BE2C (cell line): ENCODE measurements around the gene DDX4.
"Not testable (repeated sequence)": the region's sequence is repeated elsewhere in the genome, so short reads cannot be mapped to it uniquely, and the experiment has no call there.

Experiments
- DNase-seq: peaks from one replicate; pipeline ENCODE4 v3.0.0-alpha.2; 2020
- H3K27me3 ChIP-seq: fragments of 250-450 bp; sonication (Bioruptor Pico); 2 replicates; pipeline ENCODE4 v1.5.1; 2020; ENCODE audit warnings: mild to moderate bottlenecking
- H3K36me3 ChIP-seq: fragments of 250-450 bp; sonication (Bioruptor Pico); 2 replicates; pipeline ENCODE4 v1.5.1; 2020; ENCODE audit warnings: mild to moderate bottlenecking
- H3K4me1 ChIP-seq: fragments of 250-450 bp; sonication (Bioruptor Pico); 2 replicates; pipeline ENCODE4 v1.5.1; 2020
- H3K4me3 ChIP-seq: 2 replicates; pipeline ENCODE4 v1.5.1; 2011; ENCODE audit warnings: low read depth, low read length
- H3K9me3 ChIP-seq: fragments of 250-450 bp; sonication (Bioruptor Pico); 2 replicates; pipeline ENCODE4 v1.5.1; 2020
- CTCF ChIP-seq: IDR thresholded peaks from 2 replicates; pipeline ENCODE4 v1.5.1; 2012; ENCODE audit warnings: mild to moderate bottlenecking, low read depth, low read length

The DDX4 gene

DNA sequence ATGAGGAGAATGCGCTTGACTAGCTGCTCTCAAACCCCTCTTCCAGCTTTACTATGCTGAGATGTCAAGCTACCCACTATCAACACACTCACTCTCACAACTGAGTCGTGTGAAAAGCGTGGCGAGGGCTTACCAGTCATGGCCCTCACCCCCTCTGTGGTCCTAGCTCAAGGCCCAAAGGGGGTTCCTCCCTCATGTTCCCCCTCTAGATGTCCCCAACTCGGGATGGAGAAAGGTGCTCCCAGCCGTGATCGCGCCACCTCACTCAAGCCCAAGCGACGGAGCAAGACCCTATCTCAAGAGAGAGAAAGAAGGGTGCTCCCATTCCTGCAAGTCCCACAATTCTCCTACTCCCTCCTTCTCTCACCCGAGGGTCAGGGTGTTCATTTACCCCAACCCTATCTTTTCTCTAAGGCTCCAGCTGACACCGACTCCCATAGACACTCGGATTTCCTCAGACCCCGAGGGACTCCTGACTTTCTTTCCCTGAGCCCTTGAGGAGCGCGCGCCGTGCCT is 26.3 kb upstream of the DDX4 start:
- Histone ChIP-seq H3K9me3 (no peaks in the 10 kb centered on the region), H3K4me3 (peak overlapping the region; percentile 89), H3K4me1 (no peaks in the 10 kb centered on the region), H3K36me3 (no peaks in the 10 kb centered on the region), H3K27me3 (no peaks in the 10 kb centered on the region)
- no peak for DNase-seq
- TF ChIP-seq CTCF: no peak

DNA sequence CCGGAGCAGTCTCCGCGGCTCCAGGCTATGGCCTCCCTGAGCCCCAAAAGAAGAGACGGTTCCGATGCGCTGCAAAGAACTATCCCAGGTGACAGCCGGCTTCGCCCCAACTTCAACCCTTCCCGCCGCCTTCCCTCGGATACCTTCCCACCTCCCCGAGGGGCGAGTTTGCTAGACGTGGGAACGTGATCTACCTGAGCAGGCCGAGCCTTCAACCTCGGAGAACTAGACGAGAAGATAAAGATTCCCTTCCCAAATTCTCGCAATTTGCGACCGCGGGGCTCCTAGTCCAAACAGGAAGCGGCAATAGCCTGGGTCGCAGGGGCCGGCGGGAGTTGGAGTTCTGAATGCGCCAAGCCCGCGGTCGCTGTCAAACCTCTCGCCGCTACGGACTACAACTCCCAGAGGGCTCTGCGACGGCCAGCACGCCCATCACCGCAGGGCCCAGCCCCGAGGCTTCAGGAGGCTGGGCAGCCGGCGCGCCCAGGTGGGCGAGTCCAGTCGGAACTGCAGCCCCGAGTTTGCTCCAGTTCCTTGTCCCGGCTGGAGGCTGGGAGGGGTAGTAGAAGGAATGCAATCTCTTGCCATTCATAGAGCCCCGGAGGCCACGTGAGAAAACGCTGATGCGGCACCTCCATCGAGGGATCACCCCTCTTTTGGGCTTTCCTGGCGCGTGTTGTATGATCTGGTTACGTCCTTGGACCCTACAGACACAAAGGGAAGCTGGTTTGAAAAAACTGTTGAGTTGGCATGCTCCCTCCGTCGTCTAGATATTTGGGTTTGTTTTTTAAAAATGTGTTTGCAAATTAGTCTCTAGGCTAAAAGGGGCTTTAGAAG is 25.6 kb upstream of the DDX4 start, which contains the start of gene SLC38A9:
TSS of gene SLC38A9 (minus strand) at position 302 of the 837 bp plus-strand sequence. CDS start 14,366 bp downstream, outside the sequence.
- Histone ChIP-seq H3K9me3 (no peaks in the 10 kb centered on the region), H3K27me3 (no peaks in the 10 kb centered on the region), H3K4me3 (peak within 1 kb of the TSS; percentile 89), H3K4me1 (no peaks in the 10 kb centered on the region), H3K36me3 (no peaks in the 10 kb centered on the region)
- DNase-seq: peak; percentile 94
- TF ChIP-seq CTCF: no peak

DNA sequence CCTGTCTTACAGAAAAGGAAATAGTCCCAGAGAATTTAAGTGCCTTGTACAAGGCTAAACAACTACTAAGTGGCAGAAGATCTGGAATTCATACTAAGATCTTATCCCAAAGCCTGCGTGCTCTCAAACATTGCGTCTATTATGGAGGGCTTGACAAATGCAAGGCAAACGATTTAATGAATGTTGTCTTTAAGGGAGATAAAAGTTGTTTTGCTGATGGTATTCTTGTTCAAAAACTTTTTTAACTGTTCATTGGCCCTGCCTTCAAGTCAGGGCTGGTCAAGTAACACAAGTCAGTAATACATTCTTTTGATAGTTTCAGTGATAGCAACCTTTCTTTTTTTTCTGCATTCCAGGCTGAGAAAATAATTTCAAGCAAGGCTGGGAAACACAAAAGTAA is 24.0 kb upstream of the DDX4 start:
- Histone ChIP-seq H3K36me3 (no peaks in the 10 kb centered on the region), H3K4me3 (no peak overlapping the region), H3K27me3 (no peaks in the 10 kb centered on the region), H3K9me3 (no peaks in the 10 kb centered on the region), H3K4me1 (no peaks in the 10 kb centered on the region)
- no peak for TF ChIP-seq CTCF
- DNase-seq: no peak

DNA sequence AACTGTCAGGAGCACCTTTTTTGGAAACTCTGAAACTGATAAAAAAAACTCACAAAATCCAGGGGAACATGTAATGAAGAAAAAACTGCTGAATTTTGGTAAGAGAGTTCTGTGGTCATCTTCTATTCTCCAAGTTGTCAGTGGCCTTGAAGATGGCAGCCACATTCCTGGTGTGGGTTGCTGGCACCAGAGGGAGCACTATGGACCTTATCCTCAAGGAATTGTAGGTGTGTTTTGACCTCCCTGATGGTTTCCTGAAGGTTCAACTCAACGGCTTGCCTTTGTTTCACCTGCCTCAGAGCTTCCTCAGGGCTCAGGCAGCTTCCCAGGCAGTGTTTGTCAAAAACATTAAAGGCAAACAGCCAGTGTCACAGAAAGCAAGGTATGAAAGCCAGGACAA is 23.5 kb upstream of the DDX4 start:
- no peak overlapping the region for H3K4me3 ChIP-seq
- H3K4me1 ChIP-seq: no peaks in the 10 kb centered on the region
- H3K9me3 ChIP-seq: no peaks in the 10 kb centered on the region
- peak; percentile 33 for TF ChIP-seq CTCF
- H3K36me3 ChIP-seq: no peaks in the 10 kb centered on the region
- no peaks in the 10 kb centered on the region for H3K27me3 ChIP-seq
- no peak for DNase-seq

- H3K27me3 ChIP-seq: no peaks in the 10 kb centered on the region
- no peak for TF ChIP-seq CTCF
- no peak overlapping the region for H3K4me3 ChIP-seq
- DNase-seq: no peak
- no peaks in the 10 kb centered on the region for H3K9me3 ChIP-seq
- no peaks in the 10 kb centered on the region for H3K4me1 ChIP-seq
- H3K36me3 ChIP-seq: no peaks in the 10 kb centered on the region
Measured at GRCh38 chr5:55714749-55715148, 23.1 kb upstream of the DDX4 start.

DNA sequence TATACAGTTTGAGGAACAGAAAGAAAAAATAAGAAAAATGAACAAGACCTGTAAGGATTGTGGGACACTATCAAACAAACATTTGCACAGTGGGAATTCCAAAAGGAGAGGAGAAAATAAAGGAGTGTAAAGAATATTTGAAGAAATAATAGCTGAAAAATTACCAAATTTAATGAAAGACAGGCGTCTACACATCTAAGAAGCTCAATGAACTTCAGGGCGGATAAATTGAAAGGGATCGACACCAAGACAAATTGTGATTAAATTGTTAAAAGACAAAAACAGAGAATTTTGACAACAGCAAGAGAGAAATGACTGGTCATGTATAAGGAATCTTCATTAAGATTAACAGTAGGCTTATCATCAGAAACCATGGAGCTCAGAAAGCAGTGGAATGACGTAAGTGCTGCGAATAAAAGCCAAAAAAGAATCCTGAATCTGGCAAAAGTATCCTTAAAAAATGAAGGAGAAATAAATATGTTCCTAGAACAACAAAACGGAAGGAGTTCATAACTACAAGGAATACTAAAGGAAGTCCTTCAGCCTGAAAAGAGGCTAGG is 22.3 kb upstream of the DDX4 start:
- Histone ChIP-seq H3K9me3 (no peaks in the 10 kb centered on the region), H3K4me3 (no peak overlapping the region), H3K27me3 (no peaks in the 10 kb centered on the region), H3K36me3 (no peaks in the 10 kb centered on the region), H3K4me1 (no peaks in the 10 kb centered on the region)
- DNase-seq: no peak
- no peak for TF ChIP-seq CTCF

- H3K4me1 ChIP-seq, H3K4me3 ChIP-seq, H3K27me3 ChIP-seq, DNase-seq, H3K9me3 ChIP-seq, H3K36me3 ChIP-seq: not testable (repeated sequence)
Measured at GRCh38 chr5:55719026-55719425, 18.8 kb upstream of the DDX4 start.
